Putamen (tissue), 1 donor: ENCODE measurements around the gene MIPEP.

Experiments
- DNase-seq: peaks from one replicate; pipeline ENCODE4 v3.0.0-alpha.2; 2016; ENCODE audit warnings: low spot score

MIPEP gene

DNA sequence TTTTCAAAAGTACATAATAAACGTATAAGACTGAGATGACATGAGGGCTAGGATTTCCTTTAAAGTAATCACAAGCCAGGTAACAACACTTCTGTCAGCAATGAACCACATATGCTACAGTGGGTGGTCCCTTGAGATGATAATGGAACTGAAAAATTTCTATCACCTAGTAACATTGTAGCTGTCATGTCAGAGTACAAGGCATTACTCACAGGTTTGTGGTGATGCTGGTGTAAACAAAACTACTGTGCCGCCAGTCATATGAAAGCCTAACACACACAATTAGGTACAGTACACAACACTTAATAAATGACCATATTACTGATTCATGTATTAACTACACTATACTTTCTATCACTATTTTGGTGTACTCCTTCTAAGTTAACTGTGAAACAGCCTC is 36.8 kb downstream of the MIPEP start:
- no peak for DNase-seq

DNA sequence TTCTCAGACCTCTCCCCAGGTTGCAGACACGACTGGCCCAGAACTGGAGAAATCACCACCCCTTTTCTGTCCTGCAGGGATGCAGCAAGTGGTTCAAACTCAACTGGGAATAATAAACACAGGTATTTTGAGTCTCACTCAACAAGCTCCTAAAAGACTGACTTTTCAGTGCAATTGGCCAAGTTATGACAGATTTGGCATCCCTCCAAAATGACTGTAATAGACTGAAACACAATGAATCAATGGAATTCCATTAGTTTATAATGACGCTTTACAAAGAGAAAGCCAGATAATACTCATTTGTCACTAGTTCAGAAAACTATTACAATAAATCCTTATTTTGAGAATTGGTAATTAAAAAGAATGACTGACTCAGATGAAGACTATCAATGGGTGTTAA is 38.1 kb downstream of the MIPEP start:
- DNase-seq = no peak

DNA sequence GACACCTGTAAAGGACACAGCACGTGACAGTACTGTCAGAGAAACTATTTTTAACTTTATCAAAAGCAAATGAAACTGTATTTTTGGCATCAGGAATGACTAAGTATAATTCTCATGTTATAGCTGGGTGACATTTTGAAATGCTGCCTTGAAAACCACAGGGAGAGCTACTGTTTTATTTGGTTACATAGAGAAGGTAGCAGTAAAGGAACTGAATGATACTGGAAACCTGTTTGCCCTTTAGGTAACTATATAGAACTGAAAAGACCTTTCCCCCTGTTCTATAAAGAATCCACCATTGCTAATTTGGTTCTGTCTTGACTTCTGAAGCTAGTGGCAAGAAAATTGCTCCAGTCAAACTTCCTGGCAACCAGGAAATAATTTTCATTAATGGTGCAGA is 39.1 kb downstream of the MIPEP start:
- no peak for DNase-seq

DNA sequence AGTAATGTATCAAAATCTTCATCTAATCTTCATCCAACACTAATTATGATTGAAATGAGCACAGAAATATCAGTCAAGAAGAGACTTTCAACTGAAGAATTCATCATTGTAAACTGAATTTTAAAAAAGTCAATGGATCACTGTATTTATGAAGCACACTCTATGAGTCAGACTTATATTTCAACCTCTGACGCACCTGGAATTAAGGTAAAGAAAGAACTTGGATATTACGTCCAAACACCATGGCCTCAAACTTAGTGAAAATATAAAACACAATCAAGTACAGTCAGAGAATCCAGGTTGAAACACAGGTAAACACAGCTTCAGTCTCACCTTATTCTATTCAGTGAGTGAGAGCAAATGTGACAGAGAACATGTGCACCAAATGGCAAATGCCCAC is 39.5 kb downstream of the MIPEP start:
- no peak for DNase-seq

DNA sequence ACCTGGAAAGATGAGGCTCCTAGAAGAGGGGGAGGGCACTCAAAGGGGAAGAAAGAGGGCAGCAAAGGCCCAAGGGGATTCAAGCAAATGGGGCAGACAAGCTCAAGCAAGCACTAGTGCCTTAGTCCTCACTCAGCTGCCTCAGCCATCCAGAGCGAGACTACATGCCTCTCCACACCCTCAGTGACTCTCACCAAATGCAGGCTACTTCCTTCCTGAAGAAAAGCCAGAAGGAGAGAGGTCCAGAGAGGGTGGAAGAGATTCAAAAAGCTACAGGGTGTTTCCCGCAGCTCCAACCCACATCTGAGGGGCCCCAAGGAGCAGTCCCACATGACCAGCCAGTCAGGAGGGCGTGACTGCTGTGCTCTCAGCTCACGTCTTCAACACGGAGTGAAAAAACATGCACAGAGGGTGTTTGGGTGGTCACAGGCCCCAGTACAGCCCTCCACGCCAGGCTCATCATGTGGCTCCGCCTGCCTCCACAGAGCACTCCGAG is 40.5 kb downstream of the MIPEP start:
- no peak for DNase-seq

DNA sequence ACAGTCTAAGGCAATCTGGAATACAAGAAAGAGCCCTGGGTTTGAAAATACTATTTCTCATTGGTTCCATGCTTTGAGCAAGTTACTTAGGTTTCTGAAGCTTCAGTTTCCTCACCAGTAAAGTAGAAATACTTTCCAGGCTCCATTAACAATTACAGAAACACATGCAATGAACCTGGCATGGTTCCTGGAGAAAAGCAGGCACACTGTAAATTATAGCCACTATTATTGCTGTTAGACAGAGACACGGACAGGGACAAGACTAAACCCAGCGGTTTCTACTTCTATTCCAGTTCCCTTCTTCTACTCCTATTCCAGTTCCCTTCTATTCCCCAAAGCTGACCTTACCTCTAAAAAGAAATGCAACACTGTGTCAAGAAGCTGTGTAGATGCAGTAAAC is 41.2 kb downstream of the MIPEP start:
- DNase-seq = no peak

DNA sequence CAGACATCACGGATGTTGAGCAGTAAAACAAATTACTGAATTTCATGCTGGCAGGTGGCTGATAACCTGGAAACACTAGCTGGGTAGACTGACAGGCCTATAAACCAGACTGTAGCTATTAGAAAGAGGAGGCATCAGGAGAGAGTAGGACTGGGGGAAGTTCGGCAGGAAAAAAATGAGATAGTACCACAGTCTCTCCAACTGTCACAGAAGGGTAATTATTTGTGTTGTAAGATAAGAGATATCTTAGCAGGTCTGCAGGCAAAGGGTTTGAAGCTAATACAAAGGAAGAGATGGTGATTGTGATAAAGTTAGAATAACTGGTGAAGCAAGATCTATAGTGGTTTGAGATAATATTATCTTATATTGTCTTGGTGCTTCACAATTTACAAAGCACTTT is 41.7 kb downstream of the MIPEP start:
- DNase-seq = no peak

DNA sequence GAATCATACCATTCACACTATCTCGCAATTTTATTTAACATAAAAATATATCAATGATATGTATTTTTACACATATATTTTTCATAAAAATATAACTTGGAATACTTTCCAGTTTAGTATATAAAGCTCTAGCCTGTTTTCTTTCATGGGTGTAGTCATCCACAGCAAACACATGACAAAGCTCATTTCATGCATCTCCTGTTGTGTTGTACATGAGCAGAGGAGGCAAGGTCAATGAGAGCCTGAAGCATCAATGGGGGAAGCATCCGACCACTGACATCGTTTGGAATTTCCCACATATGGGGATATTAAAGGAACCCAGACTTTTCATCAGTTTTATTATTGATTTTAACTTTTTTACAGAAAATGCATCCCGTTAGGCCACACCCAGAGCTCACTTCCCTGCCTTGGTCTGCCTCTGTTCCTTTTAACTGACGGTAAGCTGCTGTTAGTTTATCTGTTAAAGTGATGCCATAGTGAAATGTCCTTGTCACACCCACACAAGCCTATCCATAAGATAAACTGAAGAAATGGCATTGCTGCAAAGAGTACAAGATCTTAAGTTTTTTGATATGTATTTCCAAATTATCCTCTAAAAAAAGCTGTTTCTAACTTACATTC is 44.0 kb downstream of the MIPEP start:
- no peak for DNase-seq

DNA sequence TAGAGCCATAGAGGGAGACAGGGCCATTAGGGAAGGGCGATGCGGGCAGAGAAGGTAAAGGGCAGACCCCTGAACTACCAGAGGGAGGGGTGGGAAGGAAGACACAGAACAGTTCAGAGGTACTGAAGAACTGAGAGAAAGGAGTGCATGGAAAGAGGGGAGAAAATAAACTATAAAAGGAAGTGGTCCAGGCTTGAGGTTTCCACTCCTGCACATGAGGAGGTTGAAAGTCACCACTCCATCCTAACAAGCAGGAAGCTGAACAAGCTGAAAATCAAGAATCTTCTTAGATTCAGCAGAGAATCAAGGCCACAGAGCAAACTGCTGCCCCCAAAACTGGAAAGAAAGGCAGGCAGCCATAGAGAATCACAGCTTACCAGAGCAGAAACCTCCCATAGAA is 45.1 kb downstream of the MIPEP start:
- DNase-seq = no peak

DNA sequence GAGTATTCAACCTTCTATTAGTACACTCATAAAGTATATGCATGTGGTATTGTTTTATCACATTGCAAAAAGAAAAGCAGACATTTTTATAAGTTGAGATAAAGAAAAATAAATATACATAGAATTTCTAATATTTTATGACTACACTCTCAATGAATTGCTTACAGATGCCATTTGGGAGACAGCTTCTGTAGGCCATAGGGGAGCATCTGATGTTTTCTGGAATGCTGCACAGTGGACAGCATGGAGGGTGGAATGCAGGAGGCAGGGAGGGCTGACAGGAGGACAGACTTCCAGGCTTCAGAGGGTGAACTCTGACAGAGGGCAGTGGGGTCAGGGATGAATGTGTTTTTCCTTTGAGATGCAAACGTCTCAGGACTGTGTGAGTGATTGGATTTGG is 45.8 kb downstream of the MIPEP start:
- no peak for DNase-seq

DNA sequence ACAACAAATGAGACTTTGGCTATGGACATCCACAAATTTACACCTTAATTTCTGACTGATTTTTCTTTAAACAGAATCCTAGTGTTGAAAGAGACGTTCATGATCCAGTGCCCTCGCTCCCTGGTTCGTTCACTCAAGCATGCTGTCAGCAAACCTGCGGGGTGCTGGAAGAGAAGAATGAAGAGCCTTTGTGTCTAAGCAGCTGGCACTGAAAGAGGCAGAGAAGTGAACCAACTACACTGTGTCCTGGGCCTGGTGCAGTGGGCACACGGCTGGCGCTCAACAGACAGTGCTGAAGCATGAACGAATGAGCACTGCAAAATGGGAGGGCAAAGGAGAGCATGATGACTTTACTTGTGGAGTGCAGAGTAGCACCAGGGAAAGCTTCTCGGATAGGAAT is 46.8 kb downstream of the MIPEP start:
- peak; percentile 18 for DNase-seq

DNA sequence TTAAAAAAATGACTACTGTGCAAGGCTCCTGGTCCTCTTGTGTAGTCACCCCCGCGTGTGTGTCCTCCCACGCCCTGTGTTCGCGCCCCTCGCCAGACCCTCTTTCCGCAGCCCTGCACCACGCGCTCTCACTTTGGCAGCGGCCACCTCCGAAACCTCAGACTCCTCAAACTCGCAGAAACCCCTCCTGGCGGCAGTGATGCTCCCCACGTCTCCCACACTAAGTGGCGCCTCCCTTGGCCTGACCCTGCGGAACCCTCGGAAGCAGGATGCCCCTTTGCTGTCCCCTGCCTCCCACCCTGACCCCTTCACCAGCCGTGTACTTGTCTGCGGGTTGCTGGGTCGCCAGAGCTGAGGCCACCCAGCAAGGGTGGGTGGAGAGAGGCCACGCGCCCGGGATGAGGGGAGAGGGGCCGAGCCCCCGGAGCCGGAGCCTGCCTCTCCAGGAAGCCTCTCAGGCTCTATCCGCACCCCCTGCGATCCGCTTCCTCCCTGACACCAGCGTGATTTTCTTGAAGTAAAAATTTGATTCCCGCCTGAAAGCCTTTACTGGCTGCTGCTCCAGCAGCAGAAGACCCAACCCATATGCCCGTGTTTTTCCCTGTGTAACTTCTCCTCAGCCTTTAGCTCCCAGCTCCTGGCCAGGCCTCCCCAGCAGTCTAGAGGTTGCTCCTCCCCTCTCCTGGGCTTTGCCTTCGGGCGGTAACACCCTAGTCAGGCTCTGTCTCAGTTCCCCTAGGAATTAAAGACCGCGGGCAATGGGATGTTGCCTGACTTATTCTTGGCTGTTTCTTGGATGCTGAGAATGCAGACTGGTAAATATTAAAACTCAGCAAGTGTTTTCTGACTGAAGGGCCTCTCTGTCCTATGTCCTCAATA is 55.2 kb downstream of the MIPEP start:
- no peak for DNase-seq

DNA sequence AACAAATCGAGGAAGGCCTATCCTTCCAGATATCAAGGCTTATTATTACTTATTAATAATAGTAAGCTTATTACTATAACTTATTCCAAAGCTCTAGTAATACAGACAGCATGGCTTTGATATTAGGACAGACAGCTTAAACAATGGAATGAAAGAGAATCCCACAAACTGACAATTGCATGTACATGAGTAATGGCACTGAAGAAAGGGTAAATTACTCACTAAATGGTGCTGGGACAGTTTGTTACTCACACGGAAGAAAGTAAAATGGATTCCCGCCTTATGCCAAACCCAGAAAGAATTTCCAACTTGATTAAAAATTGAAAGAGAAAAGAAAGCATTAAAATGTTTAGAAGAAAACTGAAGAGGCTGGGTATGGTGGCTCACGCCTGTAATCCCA is 60.3 kb downstream of the MIPEP start:
- no peak for DNase-seq

DNA sequence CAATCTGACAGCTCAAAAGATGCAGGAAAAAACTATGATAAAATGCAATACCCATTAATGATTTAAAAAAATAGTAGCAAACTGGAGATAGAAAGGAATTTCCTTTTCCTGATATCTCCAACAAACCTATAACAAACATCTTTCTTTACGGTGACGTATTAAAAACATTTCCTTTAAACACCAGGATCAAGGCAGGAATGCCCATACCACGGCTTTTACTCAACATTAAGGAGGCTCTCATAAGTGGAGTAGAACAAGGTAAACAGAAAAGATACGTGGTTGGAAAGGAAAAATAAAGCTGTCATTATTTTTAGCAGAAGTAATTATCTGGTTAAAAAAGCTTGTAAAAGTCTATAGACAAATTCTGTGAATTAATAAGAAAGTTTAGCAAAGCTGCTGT is 61.1 kb downstream of the MIPEP start:
- no peak for DNase-seq

DNA sequence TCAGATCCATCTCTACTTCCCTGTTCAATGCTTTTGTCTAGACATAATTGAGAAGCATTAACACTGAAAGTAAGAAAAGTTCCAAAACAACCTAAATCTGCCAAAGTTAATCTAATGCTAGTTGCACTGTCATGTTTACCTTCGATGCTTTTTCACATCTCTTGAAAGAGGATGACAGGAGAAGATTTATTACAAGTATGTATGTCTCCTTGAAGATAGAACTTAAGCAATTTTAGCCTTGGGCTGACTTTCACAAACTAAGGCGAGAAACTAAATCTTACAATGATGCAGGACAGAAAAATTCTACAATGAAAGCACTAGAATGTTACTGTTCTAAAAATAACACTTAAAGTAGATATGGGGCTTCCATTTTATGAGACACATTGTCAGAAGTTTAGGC is 64.0 kb downstream of the MIPEP start:
- no peak for DNase-seq

DNA sequence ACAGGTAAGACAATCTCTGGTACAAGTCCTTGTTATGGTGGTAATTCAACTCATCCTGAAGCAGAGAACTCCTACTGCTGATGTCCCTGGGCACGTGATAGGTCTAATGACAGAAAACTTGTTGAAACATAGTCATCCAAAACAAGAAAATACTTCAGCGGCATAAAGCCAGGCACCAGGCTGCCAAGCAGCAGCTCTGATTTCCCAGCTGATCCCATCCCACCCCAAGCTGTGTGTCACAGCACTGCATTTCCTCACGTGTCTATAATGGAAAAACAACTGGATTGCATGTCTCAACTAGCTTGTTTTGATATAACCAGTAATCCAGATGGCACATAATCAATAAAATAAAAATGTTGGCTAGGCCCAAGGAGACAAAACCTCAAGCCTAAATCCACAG is 64.8 kb downstream of the MIPEP start:
- DNase-seq = no peak

DNA sequence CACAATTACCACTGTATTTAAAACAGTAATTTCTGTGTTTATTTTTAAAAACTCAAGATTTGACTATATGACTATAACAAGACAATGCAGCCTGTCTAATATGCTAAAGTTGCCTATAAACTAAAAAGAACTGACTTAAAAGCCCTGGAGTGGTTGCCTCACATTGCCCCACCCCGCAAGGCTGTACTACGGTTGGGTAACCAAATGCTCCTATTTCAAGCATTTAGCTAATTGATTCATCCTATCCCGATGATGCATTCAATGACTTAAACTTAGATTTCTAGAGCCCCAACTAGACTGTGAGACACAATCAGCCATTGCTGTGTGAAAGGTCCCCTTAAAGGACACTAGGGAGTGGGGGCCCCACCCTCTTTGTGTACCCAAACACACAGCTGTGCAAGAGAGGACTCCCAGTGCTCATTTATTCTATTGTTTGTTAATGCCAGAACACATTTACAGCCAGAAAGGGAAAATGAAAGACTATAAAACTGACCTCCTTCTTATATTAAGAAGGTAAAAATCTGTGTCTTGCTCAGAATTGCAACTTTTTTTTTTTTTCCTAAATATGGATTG is 66.9 kb downstream of the MIPEP start:
- no peak for DNase-seq

DNA sequence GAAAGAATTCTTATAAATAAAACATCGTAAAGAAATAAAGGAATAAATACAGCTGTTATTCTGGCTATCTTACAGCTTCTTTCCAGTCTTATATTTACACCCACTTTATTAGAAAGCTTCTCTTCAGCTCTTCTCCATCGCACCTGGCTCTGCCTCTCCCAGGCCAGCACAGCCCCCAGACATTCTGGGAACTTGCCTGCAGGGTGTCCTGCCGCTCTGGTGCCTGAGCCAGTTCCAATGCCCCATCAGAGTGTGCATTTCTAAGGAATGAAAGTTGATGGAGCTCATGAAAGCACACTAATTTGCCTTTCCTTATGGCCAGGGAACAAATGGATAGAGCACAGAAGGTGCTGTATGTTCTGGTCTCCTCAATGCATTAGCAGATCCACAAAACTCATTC is 68.7 kb downstream of the MIPEP start:
- no peak for DNase-seq

DNA sequence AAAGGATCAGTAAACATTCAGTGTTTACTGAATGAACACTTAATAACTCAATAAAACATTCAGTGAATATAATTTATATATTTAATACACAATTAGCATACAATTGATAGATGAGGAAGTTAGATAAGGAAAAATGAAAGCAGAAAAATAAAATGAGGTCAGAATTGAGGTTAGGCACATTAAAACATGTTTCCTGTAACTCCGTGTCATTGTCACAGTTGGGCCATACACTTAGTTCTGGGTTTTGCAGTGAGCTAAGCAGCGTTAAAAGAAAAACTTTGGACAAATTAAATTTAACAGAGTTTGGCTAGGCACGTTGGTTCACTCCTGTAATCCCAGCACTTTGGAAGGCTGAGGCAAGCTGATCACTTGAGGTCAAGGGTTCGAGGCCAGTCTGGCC is 71.4 kb downstream of the MIPEP start:
- DNase-seq = no peak

DNA sequence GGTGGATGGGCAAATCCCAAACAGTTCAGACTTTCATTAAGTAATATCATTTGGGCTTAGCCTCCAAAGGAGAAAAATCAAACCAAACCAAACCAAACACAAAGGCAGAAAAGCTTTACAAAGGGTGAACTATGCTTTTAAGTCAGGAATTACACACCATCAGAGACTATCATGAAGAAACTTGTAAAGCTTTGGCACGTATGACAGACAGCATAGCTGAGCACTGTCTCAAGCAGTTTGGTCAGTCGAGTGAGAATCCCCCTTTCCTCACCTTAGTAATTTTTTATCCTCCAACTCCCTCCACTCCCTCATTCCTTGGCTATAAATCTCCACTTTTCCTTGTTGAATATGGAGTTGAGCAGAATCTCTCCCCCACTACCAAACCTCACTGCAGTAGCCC is 72.1 kb downstream of the MIPEP start:
- DNase-seq = no peak

DNA sequence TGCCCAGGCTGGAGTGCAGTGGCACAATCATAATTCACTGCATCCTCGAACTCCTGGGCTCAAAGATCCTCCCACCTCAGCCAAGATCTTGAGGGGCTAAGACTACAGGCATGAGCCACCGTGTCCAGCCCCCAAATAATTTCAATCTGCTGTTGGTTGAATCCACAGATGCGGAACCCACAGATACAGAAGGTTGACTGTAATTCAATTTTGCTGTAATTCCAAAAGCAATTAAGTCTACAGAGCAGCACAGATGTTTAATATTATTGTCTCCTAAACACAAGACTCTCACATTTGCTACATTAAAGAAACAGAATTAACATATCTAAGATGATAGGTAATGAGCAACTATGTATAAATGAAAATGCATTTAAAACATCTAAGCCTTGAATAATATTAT is 75.6 kb downstream of the MIPEP start:
- DNase-seq = no peak

DNA sequence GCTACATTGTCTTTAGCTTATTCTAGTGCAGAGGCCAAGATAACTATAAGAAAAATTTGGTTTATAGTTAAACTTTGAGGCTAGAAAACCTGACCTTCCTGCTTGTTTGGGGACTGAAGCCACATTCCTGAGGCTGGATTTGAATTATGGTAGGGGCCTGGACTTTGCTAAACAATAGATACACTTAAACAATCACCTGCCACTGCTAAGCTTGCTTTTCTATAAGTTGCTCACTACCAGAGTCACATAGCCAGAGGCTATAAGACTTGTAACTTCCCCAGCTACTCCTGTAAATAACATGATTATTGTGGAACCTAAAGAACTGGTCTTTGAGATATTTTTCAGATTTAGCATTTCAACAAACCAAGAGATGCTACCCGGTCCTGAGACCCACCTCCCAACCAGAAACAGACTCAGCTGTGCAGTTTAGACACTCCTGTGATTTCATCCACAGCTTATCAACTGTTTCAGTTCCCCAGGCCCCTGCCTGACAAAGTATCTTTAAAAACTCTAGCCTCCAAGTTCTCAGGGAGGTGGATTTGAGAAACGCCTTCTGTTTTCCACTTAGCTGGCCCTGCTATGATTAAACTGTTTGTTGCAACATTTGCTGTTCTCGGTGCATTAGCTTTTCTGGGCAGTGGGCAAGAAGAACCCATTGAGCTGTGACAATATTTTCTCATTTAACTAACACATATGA is 77.7 kb downstream of the MIPEP start:
- DNase-seq = no peak
